ENCODE measurements around the gene ZNF275.
"Not testable (repeated sequence)": the region's sequence is repeated elsewhere in the genome, so short reads cannot be mapped to it uniquely, and the experiment has no call there.

Gene ZNF275

GRCh38 chrX:153388722-153389459 is 54.9 kb downstream of the ZNF275 start:
- DNase-seq, result no peak

- not testable (repeated sequence) for DNase-seq
Measured at GRCh38 chrX:153389460-153389768, 55.5 kb downstream of the ZNF275 start.

GRCh38 chrX:153392642-153393321 is 58.8 kb downstream of the ZNF275 start:
- no peak for DNase-seq

GRCh38 chrX:153394612-153395011 is 60.7 kb downstream of the ZNF275 start:
- DNase-seq, result no peak

GRCh38 chrX:153395613-153396319 is 61.8 kb downstream of the ZNF275 start:
- DNase-seq, result no peak

GRCh38 chrX:153396320-153397195 is 62.6 kb downstream of the ZNF275 start:
- DNase-seq, result no peak

GRCh38 chrX:153397256-153397960 is 63.5 kb downstream of the ZNF275 start:
- DNase-seq, result peak; percentile 75

- DNase-seq, result no peak
Measured at GRCh38 chrX:153398275-153398960, 64.5 kb downstream of the ZNF275 start.

GRCh38 chrX:153400146-153401132 is 66.5 kb downstream of the ZNF275 start:
- DNase-seq, result no peak

- no peak for DNase-seq
Measured at GRCh38 chrX:153401133-153401764, 67.3 kb downstream of the ZNF275 start, which contains the start of gene PNMA6E. TSS of gene PNMA6E (minus strand) at chrX:153401350. CDS start at chrX:153398849, 2,501 bp downstream.

Data from DMS79 (cell line).